Mesenchymal stem cell (in vitro differentiated cells and primary cell): ENCODE data around the gene PAPPA.
A peak's percentile ranks its signal among the peaks of the same experiment; 100 is the strongest.

Experiments
- DNase-seq: peaks from one replicate; pipeline ENCODE4 v3.0.0-alpha.2; 2013
- H2AFZ ChIP-seq: one replicate; pipeline ENCODE4 v1.6.1; 2013; ENCODE audit warnings: low read depth, mild to moderate bottlenecking, control low read depth, inconsistent platforms, low read length, moderate library complexity
- H2AK5ac ChIP-seq: 2 replicates; pipeline ENCODE4 v1.6.1; 2013; ENCODE audit warnings: low read length, moderate library complexity, mild to moderate bottlenecking, inconsistent platforms; ENCODE audit not compliant: severe bottlenecking
- H2BK120ac ChIP-seq: one replicate; pipeline ENCODE4 v1.6.1; 2013; ENCODE audit warnings: low read depth, mild to moderate bottlenecking, inconsistent platforms, low read length, moderate library complexity
- H2BK12ac ChIP-seq, 2 experiments: one replicate each; pipeline ENCODE4 v1.6.1; 2013; ENCODE audit warnings: inconsistent platforms in 2 of 2, low read length in 2 of 2, mild to moderate bottlenecking in 2 of 2, moderate library complexity in 2 of 2, control low read depth in 1 of 2
- H2BK15ac ChIP-seq: one replicate; pipeline ENCODE4 v1.6.1; 2013; ENCODE audit warnings: mild to moderate bottlenecking, low read depth, inconsistent platforms; ENCODE audit not compliant: poor library complexity, severe bottlenecking
- H2BK5ac ChIP-seq: 2 replicates; pipeline ENCODE4 v1.6.1; 2013; ENCODE audit warnings: low read depth, mild to moderate bottlenecking, low read length, control low read depth, inconsistent platforms; ENCODE audit not compliant: poor library complexity, severe bottlenecking
- H3K14ac ChIP-seq, 2 experiments: one replicate each; pipeline ENCODE4 v1.6.1; 2013; ENCODE audit warnings: inconsistent platforms in 2 of 2, low read length in 2 of 2, control low read depth in 1 of 2, mild to moderate bottlenecking in 1 of 2, moderate library complexity in 1 of 2
- H3K18ac ChIP-seq, 2 experiments: one replicate each; pipeline ENCODE4 v1.6.1; 2013; ENCODE audit warnings: inconsistent platforms in 2 of 2, low read length in 2 of 2, control low read depth in 1 of 2, low read depth in 1 of 2, mild to moderate bottlenecking in 1 of 2
- H3K23ac ChIP-seq, 2 experiments: one replicate each; pipeline ENCODE4 v1.6.1; 2013; ENCODE audit warnings: inconsistent platforms in 2 of 2, low read length in 2 of 2, mild to moderate bottlenecking in 2 of 2, moderate library complexity in 2 of 2, control low read depth in 1 of 2
- H3K27ac ChIP-seq: 2 replicates; pipeline ENCODE4 v1.5.1; 2013; ENCODE audit warnings: mild to moderate bottlenecking, moderate library complexity, low read length, control low read depth, inconsistent platforms; ENCODE audit not compliant: poor library complexity, severe bottlenecking
- H3K27me3 ChIP-seq, 2 experiments: 2 replicates each; pipeline versions ENCODE4 v1.6.1 to v1.7.0; 2013; ENCODE audit warnings: low read length in 2 of 2, mild to moderate bottlenecking in 2 of 2, moderate library complexity in 2 of 2, control low read depth in 1 of 2, inconsistent platforms in 1 of 2; ENCODE audit not compliant: control insufficient read depth in 1 of 2, insufficient read depth in 1 of 2
- H3K36me3 ChIP-seq, 2 experiments: 2 replicates each; pipeline versions ENCODE4 v1.6.1 to v1.7.0; 2013; ENCODE audit warnings: low read length in 2 of 2, control low read depth in 1 of 2, inconsistent platforms in 1 of 2, low read depth in 1 of 2, mild to moderate bottlenecking in 1 of 2; ENCODE audit not compliant: insufficient read depth in 2 of 2, control insufficient read depth in 1 of 2
- H3K4ac ChIP-seq, 2 experiments: one replicate each; pipeline ENCODE4 v1.6.1; 2013; ENCODE audit warnings: inconsistent platforms in 2 of 2, low read length in 2 of 2, mild to moderate bottlenecking in 2 of 2, moderate library complexity in 2 of 2, control low read depth in 1 of 2, low read depth in 1 of 2
- H3K4me1 ChIP-seq: 2 replicates; pipeline ENCODE4 v1.6.1; 2013; ENCODE audit warnings: low read depth, low read length, control low read depth; ENCODE audit not compliant: control insufficient read depth, insufficient read depth
- H3K4me2 ChIP-seq: 2 replicates; pipeline ENCODE4 v1.6.1; 2013; ENCODE audit warnings: low read length, mild to moderate bottlenecking, inconsistent platforms; ENCODE audit not compliant: poor library complexity, severe bottlenecking
- H3K4me3 ChIP-seq, 2 experiments: 2 replicates each; pipeline versions ENCODE4 v1.5.1 to v1.7.0; 2013; ENCODE audit warnings: low read length in 2 of 2, mild to moderate bottlenecking in 2 of 2, control low read depth in 1 of 2, low read depth in 1 of 2; ENCODE audit not compliant: insufficient read depth in 1 of 2
- H3K79me1 ChIP-seq: replicated peaks from 2 replicates; pipeline ENCODE4 v1.6.1; 2013; ENCODE audit warnings: mild to moderate bottlenecking, control low read depth, low read length, inconsistent platforms; ENCODE audit not compliant: poor library complexity, severe bottlenecking
- H3K9ac ChIP-seq: 2 replicates; pipeline ENCODE4 v1.7.0; 2013; ENCODE audit warnings: mild to moderate bottlenecking, low read length, moderate library complexity
- H3K9me3 ChIP-seq: 2 replicates; pipeline ENCODE4 v1.7.0; 2013; ENCODE audit warnings: mild to moderate bottlenecking, low read length; ENCODE audit not compliant: control insufficient read depth
- H4K8ac ChIP-seq: one replicate; pipeline ENCODE4 v1.6.1; 2013; ENCODE audit warnings: inconsistent platforms, mild to moderate bottlenecking, low read length, moderate library complexity
- H4K91ac ChIP-seq: one replicate; pipeline ENCODE4 v1.6.1; 2013; ENCODE audit warnings: mild to moderate bottlenecking, low read length, inconsistent platforms
- WGBS: methylation state at CpG from one replicate; pipeline ENCODE4 v1.1.7; 2013; ENCODE audit warnings: mixed read lengths; 5-methylcytosine and 5-hydroxymethylcytosine counted together

The PAPPA gene

GRCh38 chr9:116196806-116197205 is 43.2 kb downstream of the PAPPA start:
- Histone ChIP-seq H3K4me2 (no peak overlapping the region), H3K4me1 (peaks cover 2% of the 10 kb centered on the region), H3K18ac (no peak overlapping the region), H3K27ac (no peak overlapping the region), H3K9me3 (no peaks in the 10 kb centered on the region), H3K9ac (no peak overlapping the region), H3K14ac (no peak overlapping the region), H2BK15ac (no peak overlapping the region), H4K8ac (no peak overlapping the region), H4K91ac (no peak overlapping the region), H3K4me3 (no peak overlapping the region), H3K23ac (no peak overlapping the region), H3K36me3 (peaks cover 6 to 65% of the 10 kb centered on the region in 2 experiments), H3K79me1 (peaks cover 4% of the 10 kb centered on the region), H3K27me3 (no peaks in the 10 kb centered on the region), H2BK5ac (no peak overlapping the region), H2BK12ac (no peak overlapping the region), H2AK5ac (no peak overlapping the region), H3K4ac (no peak overlapping the region), H2BK120ac (no peak overlapping the region), H2AFZ (no peak overlapping the region)
- DNase-seq, result no peak
- WGBS, result 75% methylated on average over 1 of the region's 2 CpGs

DNA sequence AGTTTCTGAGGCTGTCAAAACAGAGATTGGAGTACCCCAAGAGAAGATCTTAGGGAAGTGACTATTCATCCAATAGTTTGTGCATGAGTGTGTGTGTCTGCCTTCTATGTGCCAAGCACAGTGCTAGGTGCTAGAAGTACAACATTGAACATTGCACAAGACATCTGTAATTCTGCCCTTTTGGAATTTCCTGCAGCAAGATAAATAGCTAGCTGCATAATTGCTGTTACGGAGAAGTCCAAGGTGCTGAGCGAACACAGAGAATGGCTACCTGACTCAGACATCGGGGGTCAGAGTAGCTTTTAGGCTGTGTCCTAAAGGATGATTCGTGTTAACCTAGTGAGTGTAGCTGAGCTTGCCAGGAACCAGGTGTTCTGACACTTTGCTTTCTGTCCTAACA is 44.8 kb downstream of the PAPPA start:
- Histone ChIP-seq H2BK15ac (no peak overlapping the region), H3K4me2 (no peak overlapping the region), H3K18ac (no peak overlapping the region), H2BK5ac (no peak overlapping the region), H3K27ac (no peak overlapping the region), H3K4ac (no peak overlapping the region), H2BK12ac (no peak overlapping the region), H3K36me3 (peaks cover 3 to 66% of the 10 kb centered on the region in 2 experiments), H3K14ac (no peak overlapping the region), H3K23ac (no peak overlapping the region), H3K9me3 (no peaks in the 10 kb centered on the region), H4K91ac (no peak overlapping the region), H2BK120ac (no peak overlapping the region), H3K27me3 (no peaks in the 10 kb centered on the region), H3K4me3 (no peak overlapping the region), H2AFZ (no peak overlapping the region), H3K9ac (no peak overlapping the region), H4K8ac (no peak overlapping the region), H3K4me1 (peaks cover under 1% of the 10 kb centered on the region), H2AK5ac (no peak overlapping the region), H3K79me1 (peaks cover 4% of the 10 kb centered on the region)
- peak; percentile 44 for DNase-seq
- 80% methylated on average over 3 of the region's 4 CpGs for WGBS

DNA sequence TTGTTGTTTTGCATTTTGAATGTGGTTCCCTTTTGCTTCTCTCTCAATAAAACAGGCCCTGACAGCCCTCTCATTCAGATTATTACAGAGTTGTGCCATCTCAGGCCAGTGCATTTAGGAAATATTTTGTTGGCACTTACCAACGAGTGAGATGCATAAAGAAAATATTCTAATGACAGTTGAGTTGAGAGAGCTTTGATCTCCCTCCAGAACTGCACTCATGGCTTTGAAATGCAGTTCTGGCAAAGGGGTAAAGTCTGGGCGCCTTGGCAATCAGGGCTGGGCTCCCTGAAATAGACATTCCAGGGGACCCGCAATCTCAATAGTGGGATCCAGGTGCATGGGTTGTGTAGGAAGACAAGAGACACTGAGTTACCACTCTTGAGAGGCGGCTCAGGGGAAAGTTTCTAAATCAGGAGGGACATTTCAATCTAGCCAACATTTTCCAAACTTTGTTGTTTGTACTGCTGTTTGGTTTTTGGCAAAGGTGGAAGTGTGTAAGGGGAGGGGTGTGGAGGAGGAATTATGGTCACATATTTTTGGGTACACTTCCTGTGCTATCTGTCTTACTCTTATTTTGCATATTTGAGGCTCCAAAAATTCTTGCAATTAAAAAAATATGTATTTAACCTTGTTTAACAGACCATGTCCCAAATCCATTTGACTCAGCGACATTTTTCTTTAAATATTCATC is 48.8 kb downstream of the PAPPA start:
- Histone ChIP-seq H2AK5ac (no peak overlapping the region), H3K27me3 (no peaks in the 10 kb centered on the region), H3K9ac (no peak overlapping the region), H3K36me3 (peaks cover 3 to 78% of the 10 kb centered on the region in 2 experiments), H3K4ac (no peak overlapping the region), H3K14ac (no peak overlapping the region), H4K8ac (no peak overlapping the region), H2BK120ac (no peak overlapping the region), H2AFZ (no peak overlapping the region), H3K4me2 (no peak overlapping the region), H3K79me1 (peaks cover 4% of the 10 kb centered on the region), H3K9me3 (no peaks in the 10 kb centered on the region), H3K27ac (no peak overlapping the region), H2BK15ac (no peak overlapping the region), H3K23ac (no peak overlapping the region), H2BK12ac (no peak overlapping the region), H3K4me1 (no peaks in the 10 kb centered on the region), H3K4me3 (no peak overlapping the region), H2BK5ac (no peak overlapping the region), H4K91ac (no peak overlapping the region), H3K18ac (no peak overlapping the region)
- DNase-seq, result no peak
- WGBS, result 89% methylated on average over 5 of the region's 5 CpGs

DNA sequence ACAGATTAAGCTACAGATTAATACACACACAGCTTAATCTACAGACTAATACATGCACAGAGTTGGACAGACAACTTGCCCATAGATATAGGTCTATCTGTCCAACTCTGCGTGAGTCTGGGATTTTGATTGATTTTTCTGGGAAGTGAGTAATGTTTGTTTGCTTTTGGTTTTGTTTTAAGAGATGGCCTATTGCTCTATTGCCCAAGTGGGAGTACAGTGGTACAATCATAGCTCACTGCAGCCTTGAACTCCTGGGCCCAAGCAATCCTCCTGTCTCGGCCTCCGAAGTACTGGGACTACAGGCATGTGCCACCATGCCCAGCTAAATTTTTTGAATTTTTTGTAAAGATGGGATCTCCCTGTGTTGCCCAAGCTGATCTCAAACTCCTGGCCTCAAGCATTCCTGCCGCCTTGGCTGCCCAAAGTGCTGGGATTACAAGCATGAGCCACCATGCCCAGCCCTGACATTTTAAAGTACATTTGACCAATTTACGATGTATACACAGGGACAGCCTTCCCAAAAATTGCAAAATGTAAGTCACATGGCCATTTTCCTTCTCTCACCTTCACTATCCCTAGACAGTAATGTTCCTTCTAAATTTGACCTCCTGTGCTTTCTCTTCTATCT is 50.8 kb downstream of the PAPPA start:
- H3K23ac ChIP-seq, result no peak overlapping the region
- no peak overlapping the region for H2BK120ac ChIP-seq
- no peak overlapping the region for H3K4me3 ChIP-seq
- H4K8ac ChIP-seq, result no peak overlapping the region
- no peak overlapping the region for H3K27ac ChIP-seq
- H3K36me3 ChIP-seq, result peaks cover 3 to 90% of the 10 kb centered on the region in 2 experiments
- 81% methylated on average over 5 of the region's 5 CpGs for WGBS
- H2BK12ac ChIP-seq, result no peak overlapping the region
- peak; percentile 40 for DNase-seq
- H3K14ac ChIP-seq, result no peak overlapping the region
- H2BK15ac ChIP-seq, result no peak overlapping the region
- H2AFZ ChIP-seq, result no peak overlapping the region
- no peaks in the 10 kb centered on the region for H3K27me3 ChIP-seq
- H4K91ac ChIP-seq, result no peak overlapping the region
- H3K4me2 ChIP-seq, result no peak overlapping the region
- no peak overlapping the region for H2AK5ac ChIP-seq
- no peak overlapping the region for H3K18ac ChIP-seq
- no peak overlapping the region for H2BK5ac ChIP-seq
- no peaks in the 10 kb centered on the region for H3K9me3 ChIP-seq
- peaks cover 3% of the 10 kb centered on the region for H3K79me1 ChIP-seq
- H3K9ac ChIP-seq, result no peak overlapping the region
- no peak overlapping the region for H3K4ac ChIP-seq
- H3K4me1 ChIP-seq, result no peaks in the 10 kb centered on the region
